HepG2 (cell line): Measurements from ENCODE around the gene HLA-B. TPM values are rescaled to one million over a fixed set of nuclear protein-coding genes. Genes with fewer than 3 reads are reported as not detected.

Source experiments
- ATAC-seq: fragments of 200-7000 bp; cut with Tn5 transposase; 3 replicates; pipeline ENCODE4 v1.9.1; 2020; ENCODE audit warnings: mild to moderate bottlenecking, moderate library complexity
- BruUV-seq: library from RNA; stranded (reverse); fragments of 400-500 nt; replicated peaks from 2 replicates; lab custom pipeline; 2021; lab: Mats Ljungman, UMichigan
- CTCF ChIA-PET: fragments of 300-600 bp; formaldehyde crosslinking; extraction: SDS; loops from one replicate; lab custom pipeline; 2021; ENCODE audit warnings: low total read pairs, inconsistent platforms, low intra/inter-chr PET ratio; lab: Yijun Ruan, JAX
- POLR2A ChIA-PET: fragments of 350-600 bp; sonication (Branson Sonifier 250); formaldehyde crosslinking; loops from one replicate; lab custom pipeline; 2020; ENCODE audit warnings: antibody characterized with exemption, inconsistent platforms; lab: Yijun Ruan, JAX
- DNase-seq: peaks from one replicate; pipeline ENCODE4 v3.0.0-alpha.2; 2015; ENCODE audit warnings: low spot score
- FAIRE-seq: peaks from 3 replicates; lab custom pipeline; 2011; peaks lifted over from hg19 to GRCh38; lab: Jason Lieb, UNC
- H2AFZ ChIP-seq: one replicate; pipeline ENCODE4 v1.6.1; 2011; ENCODE audit warnings: low read length, inconsistent platforms
- H3K27ac ChIP-seq: fragments of 300-600 bp; 3 replicates; pipeline ENCODE4 v1.8.0; 2011; ENCODE audit warnings: mixed run types, mild to moderate bottlenecking, mixed read lengths, low read length, inconsistent platforms; ENCODE audit not compliant: insufficient read depth; ENCODE audit errors: extremely low read length
- H3K27me3 ChIP-seq, 2 experiments: fragments of 200-600 bp in 1 of 2; 2 replicates in 1 of 2; 3 replicates in 1 of 2; pipeline versions ENCODE4 v1.6.0 to v1.8.0; 2011; ENCODE audit warnings: low read length in 2 of 2, mild to moderate bottlenecking in 2 of 2, moderate library complexity in 2 of 2, inconsistent platforms in 1 of 2; ENCODE audit not compliant: insufficient read depth in 2 of 2, control insufficient read depth in 1 of 2
- H3K36me3 ChIP-seq, 2 experiments: fragments of 200-600 bp in 1 of 2; replicated peaks in 1 of 2; 2 replicates in 1 of 2; 3 replicates in 1 of 2; pipeline versions ENCODE4 v1.5.1 to v1.8.0; 2011; ENCODE audit warnings: low read length in 2 of 2, inconsistent platforms in 1 of 2; ENCODE audit not compliant: insufficient read depth in 2 of 2, control insufficient read depth in 1 of 2
- H3K4me1 ChIP-seq: 2 replicates; pipeline ENCODE4 v1.5.1; 2012; ENCODE audit warnings: low read length, inconsistent platforms; ENCODE audit not compliant: insufficient read depth
- H3K4me2 ChIP-seq: 2 replicates; pipeline ENCODE4 v1.6.0; 2011; ENCODE audit warnings: low read depth, low read length, inconsistent platforms
- H3K4me3 ChIP-seq, 3 experiments: fragments of 200-600 bp in 1 of 3; sonication (generic), shearing (Covaris generic) in 1 of 3; replicated peaks in 1 of 3; 2 replicates each; pipeline ENCODE4 v1.5.1; 2011 to 2016; ENCODE audit warnings: low read length in 3 of 3, inconsistent platforms in 2 of 3, low read depth in 2 of 3, mild to moderate bottlenecking in 2 of 3, control low read depth in 1 of 3, mixed read lengths in 1 of 3; ENCODE audit not compliant: insufficient read depth in 1 of 3
- H3K79me2 ChIP-seq: one replicate; pipeline ENCODE4 v1.6.1; 2011; ENCODE audit warnings: low read length, inconsistent platforms; ENCODE audit not compliant: insufficient read depth
- H3K9ac ChIP-seq: 2 replicates; pipeline ENCODE4 v1.6.0; 2011; ENCODE audit warnings: mild to moderate bottlenecking, low read depth, low read length, inconsistent platforms; ENCODE audit not compliant: insufficient read depth
- H3K9me3 ChIP-seq: 2 replicates; pipeline ENCODE4 v1.5.1; 2012; ENCODE audit warnings: mild to moderate bottlenecking, low read length
- H4K20me1 ChIP-seq: 2 replicates; pipeline ENCODE4 v1.6.0; 2011; ENCODE audit warnings: inconsistent platforms, mild to moderate bottlenecking, low read length, moderate library complexity; ENCODE audit not compliant: insufficient read depth
- ASH2L ChIP-seq: fragments of 300-600, 200-600 bp; sonication (generic); IDR thresholded peaks from 2 replicates; pipeline ENCODE4 v1.7.0; 2017; ENCODE audit warnings: low read depth, mild to moderate bottlenecking, moderate library complexity, mixed read lengths, low read length; ENCODE audit not compliant: insufficient read length
- CENPT ChIP-seq: sonication (generic); formaldehyde crosslinking; IDR thresholded peaks from 2 replicates; pipeline ENCODE4 v1.8.0; 2022; ENCODE audit warnings: low read depth, mild to moderate bottlenecking, moderate library complexity, missing genetic modification reagents
- DNMT3B ChIP-seq: conservative IDR thresholded peaks from 2 replicates; pipeline ENCODE4 v1.6.1; 2016; ENCODE audit warnings: missing biosample characterization, control low read depth
- FIP1L1 ChIP-seq: fragments of 200-400 bp; formaldehyde crosslinking; IDR thresholded peaks from 2 replicates; pipeline ENCODE4 v1.6.1; 2018; ENCODE audit warnings: low read depth, mild to moderate bottlenecking, low read length, moderate library complexity, borderline replicate concordance; ENCODE audit not compliant: insufficient read depth
- NFIB ChIP-seq: sonication (generic); formaldehyde crosslinking; IDR thresholded peaks from 2 replicates; pipeline ENCODE4 v1.9.0; 2021; ENCODE audit warnings: missing genetic modification reagents, mild to moderate bottlenecking, borderline replicate concordance
- NR2C2 ChIP-seq: sonication (generic); formaldehyde crosslinking; IDR thresholded peaks from 2 replicates; pipeline ENCODE4 v1.4.0; 2020; ENCODE audit warnings: missing genetic modification reagents, mild to moderate bottlenecking, moderate library complexity, borderline replicate concordance
- NR3C1 ChIP-seq: sonication (generic); formaldehyde crosslinking; IDR thresholded peaks from 2 replicates; pipeline ENCODE4 v1.4.0; 2020; ENCODE audit warnings: missing genetic modification reagents
- PHB2 ChIP-seq: fragments of 450-650 bp; IDR thresholded peaks from 2 replicates; pipeline ENCODE4 v1.6.1; 2018; ENCODE audit not compliant: partially characterized antibody
- RBM39 ChIP-seq: fragments of 200-400 bp; formaldehyde crosslinking; IDR thresholded peaks from one replicate; pipeline ENCODE4 v1.6.1; 2018; ENCODE audit warnings: antibody characterized with exemption, mild to moderate bottlenecking, low read depth, low read length; ENCODE audit not compliant: poor library complexity, severe bottlenecking
- SMAD1 ChIP-seq: sonication (generic); formaldehyde crosslinking; IDR thresholded peaks from 2 replicates; pipeline ENCODE4 v1.4.0; 2020; ENCODE audit warnings: missing genetic modification reagents, low read depth, mild to moderate bottlenecking, borderline replicate concordance
- SNAPC2 ChIP-seq: sonication (generic); formaldehyde crosslinking; IDR thresholded peaks from 2 replicates; pipeline ENCODE4 v1.8.1; 2022; ENCODE audit warnings: mild to moderate bottlenecking, missing genetic modification reagents
- TARDBP ChIP-seq: sonication (generic); formaldehyde crosslinking; IDR thresholded peaks from 2 replicates; pipeline ENCODE4 v1.8.0; 2022; ENCODE audit warnings: mild to moderate bottlenecking, missing genetic modification reagents
- THYN1 ChIP-seq: sonication (generic); formaldehyde crosslinking; IDR thresholded peaks from 2 replicates; pipeline ENCODE4 v1.8.1; 2023; ENCODE audit warnings: low read depth, mild to moderate bottlenecking, moderate library complexity, missing genetic modification reagents, borderline replicate concordance
- TOPORS ChIP-seq: sonication (generic); formaldehyde crosslinking; IDR thresholded peaks from 2 replicates; pipeline ENCODE4 v1.8.0; 2023; ENCODE audit warnings: mild to moderate bottlenecking, missing genetic modification reagents
- ZFP41 ChIP-seq: sonication (generic); formaldehyde crosslinking; IDR thresholded peaks from 2 replicates; pipeline ENCODE4 v1.4.0; 2020; ENCODE audit warnings: mild to moderate bottlenecking, missing genetic modification reagents, borderline replicate concordance
- ZFP90 ChIP-seq: sonication (generic); formaldehyde crosslinking; IDR thresholded peaks from 2 replicates; pipeline ENCODE4 v1.8.0; 2022; ENCODE audit warnings: missing genetic modification reagents, mild to moderate bottlenecking, inconsistent platforms, borderline replicate concordance
- ZNF160 ChIP-seq: sonication (generic); formaldehyde crosslinking; IDR thresholded peaks from 2 replicates; pipeline ENCODE4 v1.8.0; 2022; ENCODE audit warnings: mild to moderate bottlenecking, inconsistent platforms, missing genetic modification reagents
- ZNF251 ChIP-seq: sonication (generic); formaldehyde crosslinking; IDR thresholded peaks from 2 replicates; pipeline ENCODE4 v1.9.0; 2021; ENCODE audit warnings: mild to moderate bottlenecking, missing genetic modification reagents
- ZNF263 ChIP-seq: sonication (generic); formaldehyde crosslinking; IDR thresholded peaks from 2 replicates; pipeline ENCODE4 v1.4.0; 2020; ENCODE audit warnings: missing genetic modification reagents
- ZNF329 ChIP-seq: sonication (generic); formaldehyde crosslinking; IDR thresholded peaks from 2 replicates; pipeline ENCODE4 v1.9.0; 2021; ENCODE audit warnings: low read depth, mild to moderate bottlenecking, missing genetic modification reagents
- ZNF746 ChIP-seq: sonication (generic); formaldehyde crosslinking; IDR thresholded peaks from 2 replicates; pipeline ENCODE4 v1.8.0; 2022; ENCODE audit warnings: mild to moderate bottlenecking, missing genetic modification reagents
- ZSCAN25 ChIP-seq: sonication (generic); formaldehyde crosslinking; IDR thresholded peaks from 2 replicates; pipeline ENCODE4 v1.8.0; 2022; ENCODE audit warnings: mild to moderate bottlenecking, missing genetic modification reagents
- whole genome bisulfite sequencing: methylation state at CpG from one replicate; pipeline ENCODE4 v1.1.6; 2017; ENCODE audit warnings: low lambda C conversion rate; 5-methylcytosine and 5-hydroxymethylcytosine counted together
- in situ Hi-C: cut with HindIII; loops from 2 replicates; pipeline ENCODE4 v1.10.0; 2017; ENCODE audit warnings: low pct_unique_long_range_greater_than_20kb; ENCODE audit not compliant: extremely low pct_ligation_motif_present
- intact Hi-C: fragments of 100-400 bp; cut with micrococcal nuclease; formaldehyde crosslinking; loops from one replicate; pipeline ENCODE4 v1.10.0; 2022; ENCODE audit not compliant: unreplicated experiment
- polyA plus RNA-seq, 8 experiments: library from polyadenylated mRNA; depleted of rRNA in 3 of 8; stranded (reverse) in 7 of 8; unstranded in 1 of 8; fragments of >200 nt; fragmentation: Illumina TruSeq in 4 of 8; extraction: Trizol in 4 of 8; gene quantifications; 2 replicates each; pipeline versions ENCODE4 v1.2.1 to v1.2.3, GENCODE V29; 2011 to 2016; ENCODE audit warnings: low read depth in 4 of 8, missing spikeins in 1 of 8, mixed read lengths in 1 of 8; ENCODE audit not compliant: insufficient read depth in 1 of 8
- total RNA-seq, 5 experiments: library from RNA; depleted of rRNA; stranded (reverse); fragments of >200 nt; fragmentation: Illumina TruSeq; extraction: Trizol; gene quantifications; 2 replicates each; pipeline ENCODE4 v1.2.3, GENCODE V29; 2016; ENCODE audit warnings: low read depth in 1 of 5
- TF ChIP-seq, protein P1 (sequence below): sonication (generic); formaldehyde crosslinking; IDR thresholded peaks from 2 replicates; pipeline ENCODE4 v1.4.0; 2020; ENCODE audit warnings: missing genetic modification reagents
- TF ChIP-seq, protein P2 (sequence below): sonication (generic); formaldehyde crosslinking; IDR thresholded peaks from 2 replicates; pipeline ENCODE4 v1.4.0; 2020; ENCODE audit warnings: missing genetic modification reagents, borderline replicate concordance

HLA-B gene
- total and polyA plus RNA-seq, 2 of the 13 experiments (the other 11 are each of a cell fraction or from before 2014, with no cell fraction given), result 35.3 to 88.9 TPM

DNA sequence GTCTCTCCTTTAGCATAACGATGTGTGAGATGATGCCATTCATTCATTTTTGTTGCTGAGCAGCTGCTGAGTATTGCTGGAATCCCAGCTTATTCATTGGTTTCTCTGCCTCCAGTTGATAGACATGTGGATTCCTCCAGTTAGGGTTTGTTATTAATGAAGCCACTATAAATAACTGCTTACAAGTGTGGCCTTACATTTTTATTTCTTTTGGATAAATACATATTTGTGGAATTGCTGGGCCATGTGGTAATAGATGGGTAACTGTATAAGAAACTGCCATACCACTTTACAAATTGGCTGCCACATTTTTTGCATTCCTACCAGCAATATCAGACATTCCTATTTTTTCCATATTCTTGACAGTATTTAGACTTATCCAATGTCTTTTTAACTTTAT lies 2.6 kb upstream of the HLA-B start (continued):
- no peak for TF ChIP-seq RBM39
- TF ChIP-seq ZNF251 (CRISPR knock-in tag), result no peak
- TF ChIP-seq, protein P1, sequence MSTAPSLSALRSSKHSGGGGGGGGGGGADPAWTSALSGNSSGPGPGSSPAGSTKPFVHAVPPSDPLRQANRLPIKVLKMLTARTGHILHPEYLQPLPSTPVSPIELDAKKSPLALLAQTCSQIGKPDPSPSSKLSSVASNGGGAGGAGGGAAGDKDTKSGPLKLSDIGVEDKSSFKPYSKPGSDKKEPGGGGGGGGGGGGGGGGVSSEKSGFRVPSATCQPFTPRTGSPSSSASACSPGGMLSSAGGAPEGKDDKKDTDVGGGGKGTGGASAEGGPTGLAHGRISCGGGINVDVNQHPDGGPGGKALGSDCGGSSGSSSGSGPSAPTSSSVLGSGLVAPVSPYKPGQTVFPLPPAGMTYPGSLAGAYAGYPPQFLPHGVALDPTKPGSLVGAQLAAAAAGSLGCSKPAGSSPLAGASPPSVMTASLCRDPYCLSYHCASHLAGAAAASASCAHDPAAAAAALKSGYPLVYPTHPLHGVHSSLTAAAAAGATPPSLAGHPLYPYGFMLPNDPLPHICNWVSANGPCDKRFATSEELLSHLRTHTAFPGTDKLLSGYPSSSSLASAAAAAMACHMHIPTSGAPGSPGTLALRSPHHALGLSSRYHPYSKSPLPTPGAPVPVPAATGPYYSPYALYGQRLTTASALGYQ, result no peak
- TF ChIP-seq ZNF746 (CRISPR knock-in tag), result no peak
- no peak for TF ChIP-seq ZFP41 (CRISPR knock-in tag)
- no peak for TF ChIP-seq NFIB (CRISPR knock-in tag)
- TF ChIP-seq FIP1L1, result no peak
- TF ChIP-seq DNMT3B (CRISPR knock-in tag), result no peak
- TF ChIP-seq CENPT (CRISPR knock-in tag), result no peak
- no peak for TF ChIP-seq NR2C2 (CRISPR knock-in tag)
- TF ChIP-seq ZNF263 (CRISPR knock-in tag), result no peak

DNA sequence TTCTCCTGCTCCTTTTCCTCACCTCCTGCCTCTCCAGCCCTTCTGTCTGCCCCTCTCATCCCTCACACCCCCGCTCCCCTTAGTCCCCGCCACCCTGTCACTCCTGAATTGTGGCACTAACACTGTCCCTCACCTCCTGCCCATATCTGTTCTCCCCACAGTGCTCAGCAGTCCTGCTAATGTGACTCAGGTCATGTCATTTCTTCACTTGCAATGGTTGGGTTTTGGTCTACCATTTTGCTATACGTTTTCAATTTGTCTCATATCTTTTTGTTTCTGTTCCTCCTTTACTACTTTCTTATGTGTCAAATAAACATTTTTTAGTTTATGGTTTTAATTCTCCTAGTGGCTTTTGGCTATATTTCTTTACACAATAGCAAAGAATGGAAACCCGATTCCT lies 1.3 kb upstream of the HLA-B start:
- no peak for DNase-seq
- ATAC-seq, result no peak
- H3K4me2 ChIP-seq, result no peak overlapping the region
- no peak overlapping the region for H2AFZ ChIP-seq
- no peak overlapping the region for H3K27ac ChIP-seq
- in situ Hi-C loops, result loop anchor here (25.0 kb wide), 1 partner anchor 1471 kb away; no protein-coding TSS in a partner anchor
- no peaks in the 10 kb centered on the region for H3K9me3 ChIP-seq
- H3K36me3 ChIP-seq, result no peaks in the 10 kb centered on the region
- no peaks in the 10 kb centered on the region for H4K20me1 ChIP-seq
- 13% methylated on average over 4 of the region's 4 CpGs for WGBS
- no peak for FAIRE-seq
- no TSS peak for BruUV-seq
- H3K4me1 ChIP-seq, result no peaks in the 10 kb centered on the region
- H3K79me2 ChIP-seq, result no peaks in the 10 kb centered on the region
- no peak overlapping the region for H3K4me3 ChIP-seq
- CTCF ChIA-PET, result no interaction called here
- POLR2A ChIA-PET, result no interaction called here
- peaks cover 0 to 29% of the 10 kb centered on the region in 2 experiments; a peak in 2 of 5 replicates for H3K27me3 ChIP-seq
- intact Hi-C loops, result no loop called here
- no peak overlapping the region for H3K9ac ChIP-seq
- TF ChIP-seq, protein P2, sequence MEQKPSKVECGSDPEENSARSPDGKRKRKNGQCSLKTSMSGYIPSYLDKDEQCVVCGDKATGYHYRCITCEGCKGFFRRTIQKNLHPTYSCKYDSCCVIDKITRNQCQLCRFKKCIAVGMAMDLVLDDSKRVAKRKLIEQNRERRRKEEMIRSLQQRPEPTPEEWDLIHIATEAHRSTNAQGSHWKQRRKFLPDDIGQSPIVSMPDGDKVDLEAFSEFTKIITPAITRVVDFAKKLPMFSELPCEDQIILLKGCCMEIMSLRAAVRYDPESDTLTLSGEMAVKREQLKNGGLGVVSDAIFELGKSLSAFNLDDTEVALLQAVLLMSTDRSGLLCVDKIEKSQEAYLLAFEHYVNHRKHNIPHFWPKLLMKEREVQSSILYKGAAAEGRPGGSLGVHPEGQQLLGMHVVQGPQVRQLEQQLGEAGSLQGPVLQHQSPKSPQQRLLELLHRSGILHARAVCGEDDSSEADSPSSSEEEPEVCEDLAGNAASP (CRISPR knock-in tag), result no peak
- TF ChIP-seq PHB2 (no peak), TARDBP (CRISPR knock-in tag) (no peak), TOPORS (CRISPR knock-in tag) (no peak), ZFP90 (CRISPR knock-in tag) (no peak), SMAD1 (CRISPR knock-in tag) (no peak), ZNF329 (no peak), ZSCAN25 (CRISPR knock-in tag) (no peak), ZNF746 (CRISPR knock-in tag) (no peak), SNAPC2 (CRISPR knock-in tag) (no peak), ASH2L (no peak), THYN1 (no peak), ZNF160 (CRISPR knock-in tag) (no peak), NR3C1 (no peak)
